HG03064 (cell line): ENCODE data around the gene NTSR1.

Experiments used
- ATAC-seq: cut with Tn5 transposase; IDR thresholded peaks from one replicate; pipeline ENCODE4 v1.9.1; 2021; ENCODE audit warnings: low read depth; ENCODE audit not compliant: unreplicated experiment

Gene NTSR1

GRCh38 chr20:62723768-62724450 lies 15.3 kb downstream of the NTSR1 start:
- no peak for ATAC-seq

GRCh38 chr20:62724692-62725595 lies 16.3 kb downstream of the NTSR1 start:
- ATAC-seq: no peak

GRCh38 chr20:62725596-62726268 lies 17.1 kb downstream of the NTSR1 start:
- ATAC-seq: no peak

GRCh38 chr20:62726276-62726675 lies 17.6 kb downstream of the NTSR1 start:
- no peak for ATAC-seq

GRCh38 chr20:62726716-62727583 lies 18.3 kb downstream of the NTSR1 start:
- ATAC-seq: no peak

- no peak for ATAC-seq
Observed at GRCh38 chr20:62727584-62728027, 19.0 kb downstream of the NTSR1 start.

- ATAC-seq: no peak
Observed at GRCh38 chr20:62728028-62728780, 19.6 kb downstream of the NTSR1 start.

GRCh38 chr20:62728781-62729300 lies 20.2 kb downstream of the NTSR1 start:
- ATAC-seq: no peak

- no peak for ATAC-seq
Observed at GRCh38 chr20:62730481-62730880, 21.8 kb downstream of the NTSR1 start.

GRCh38 chr20:62732031-62732760 lies 23.6 kb downstream of the NTSR1 start:
- no peak for ATAC-seq

GRCh38 chr20:62732842-62733525 lies 24.3 kb downstream of the NTSR1 start:
- no peak for ATAC-seq

GRCh38 chr20:62733526-62733842 lies 24.8 kb downstream of the NTSR1 start:
- no peak for ATAC-seq

GRCh38 chr20:62733891-62734290 lies 25.3 kb downstream of the NTSR1 start:
- ATAC-seq: no peak

GRCh38 chr20:62734326-62734725 lies 25.7 kb downstream of the NTSR1 start:
- ATAC-seq: no peak

- ATAC-seq: no peak
Observed at GRCh38 chr20:62734881-62735280, 26.2 kb downstream of the NTSR1 start.

- no peak for ATAC-seq
Observed at GRCh38 chr20:62735331-62735821, 26.7 kb downstream of the NTSR1 start.

GRCh38 chr20:62736026-62736406 lies 27.4 kb downstream of the NTSR1 start:
- no peak for ATAC-seq

GRCh38 chr20:62736407-62737071 lies 27.9 kb downstream of the NTSR1 start:
- no peak for ATAC-seq
